ENCODE results near the gene SLC37A1.
"Not testable (repeated sequence)": the region's sequence is repeated elsewhere in the genome, so short reads cannot be mapped to it uniquely, and the experiment has no call there.

Gene SLC37A1

GRCh38 chr21:42598159-42598735, 84.6 kb downstream of the SLC37A1 start:
- DNase-seq, result no peak

DNA sequence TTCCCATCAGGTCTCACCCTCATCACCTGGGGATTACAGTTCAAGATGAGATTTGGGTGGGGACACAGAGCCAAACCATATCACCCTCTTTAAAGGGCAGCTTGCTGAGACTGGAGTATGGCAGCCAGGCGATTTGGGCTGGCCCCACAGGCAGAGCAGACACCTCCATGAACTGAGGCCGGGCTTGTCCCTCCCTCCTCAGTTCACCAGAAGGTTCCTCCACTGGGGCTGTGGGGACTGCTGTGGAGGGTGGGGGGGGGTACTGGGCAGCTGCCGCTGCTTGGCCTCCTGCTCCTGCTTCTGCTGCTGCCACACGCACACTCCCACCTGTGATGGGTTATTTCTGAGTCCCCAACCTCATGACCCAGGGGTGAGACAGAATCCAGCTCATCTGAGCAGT, 85.8 kb downstream of the SLC37A1 start:
- no peak for DNase-seq

- DNase-seq, result no peak
Measured at GRCh38 chr21:42599962-42600361, 86.3 kb downstream of the SLC37A1 start.

DNA sequence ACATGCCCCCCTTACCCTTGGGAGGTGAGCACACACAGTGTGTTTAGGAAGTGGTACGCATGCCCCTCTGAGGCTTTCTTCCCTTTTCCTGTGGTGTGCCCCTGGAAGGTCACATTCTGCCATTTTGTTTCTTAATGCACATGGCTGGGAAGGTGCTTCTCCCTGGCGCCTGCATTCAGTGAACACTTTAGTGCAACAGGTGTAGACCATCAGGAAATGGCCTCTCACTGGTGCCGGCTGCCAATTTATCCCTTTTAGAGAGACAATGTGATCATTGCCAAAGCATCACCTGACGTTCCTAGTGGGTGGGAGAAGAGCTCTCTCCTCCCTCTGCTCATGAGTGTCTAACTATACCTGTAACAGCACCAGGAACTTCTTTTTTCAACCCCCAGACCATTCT, 88.0 kb downstream of the SLC37A1 start:
- peak; percentile 8 for DNase-seq

DNA sequence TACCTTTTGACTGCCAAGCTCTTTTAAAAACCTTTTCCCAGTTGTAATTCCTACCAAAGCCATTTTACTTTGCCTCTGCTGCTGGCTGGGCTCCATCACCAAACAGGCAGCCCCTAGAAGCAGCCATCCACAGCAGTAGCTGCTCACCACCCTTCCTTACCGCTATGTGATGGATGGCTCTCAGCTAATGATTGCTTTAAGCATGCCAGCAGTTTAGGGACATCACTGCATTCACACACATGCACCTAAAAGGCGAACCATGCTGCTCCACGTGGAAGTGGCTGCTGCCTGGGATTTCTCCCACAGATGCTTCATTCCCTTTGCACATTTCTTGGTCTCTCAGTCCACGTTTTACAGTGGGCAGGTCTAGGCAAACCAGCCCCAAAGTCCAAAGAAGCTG, 93.5 kb downstream of the SLC37A1 start:
- DNase-seq, result no peak

GRCh38 chr21:42607525-42608102, 94.0 kb downstream of the SLC37A1 start:
- DNase-seq, result no peak

DNA sequence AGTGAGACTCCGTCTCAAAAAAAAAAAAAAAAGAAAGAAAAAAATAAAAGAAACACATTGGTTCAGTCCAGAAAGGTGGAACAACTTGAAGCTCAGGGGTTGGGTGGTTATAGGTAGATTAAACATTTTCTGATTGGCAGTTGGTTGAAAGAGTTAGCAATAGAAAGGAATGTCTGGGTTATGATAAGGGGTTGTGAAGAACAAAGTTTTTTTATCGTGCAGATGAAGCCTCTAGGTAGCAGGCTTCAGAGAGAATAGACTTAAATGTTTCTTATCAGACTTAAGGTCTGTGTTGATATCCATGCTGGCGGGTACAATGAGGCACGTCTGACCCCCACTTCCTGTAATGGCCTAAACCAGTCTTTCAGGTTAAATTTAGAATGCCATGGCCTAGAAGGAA, 94.8 kb downstream of the SLC37A1 start:
- DNase-seq, result no peak

DNA sequence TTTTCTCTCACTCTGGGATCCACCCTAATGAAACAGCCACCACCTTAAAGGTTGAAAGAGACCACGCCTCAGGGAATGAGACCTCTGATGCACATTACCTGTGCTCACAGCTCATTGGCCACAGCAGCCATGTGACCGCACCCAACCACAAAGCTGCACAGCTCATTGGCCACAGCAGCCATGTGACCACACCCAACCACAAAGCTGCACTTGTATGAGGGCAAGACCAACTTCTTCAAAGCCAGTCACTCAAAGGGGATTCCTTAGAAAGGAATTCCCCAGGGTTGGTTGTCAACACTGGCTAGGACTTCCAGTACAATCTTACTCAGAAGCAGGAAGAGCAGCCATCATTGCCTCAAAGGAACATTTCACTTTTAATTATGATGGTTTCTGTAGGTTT, 96.2 kb downstream of the SLC37A1 start:
- no peak for DNase-seq

GRCh38 chr21:42611852-42612251, 98.2 kb downstream of the SLC37A1 start:
- DNase-seq, result no peak

- DNase-seq, result no peak
Measured at GRCh38 chr21:42612390-42612789, 98.7 kb downstream of the SLC37A1 start.

DNA sequence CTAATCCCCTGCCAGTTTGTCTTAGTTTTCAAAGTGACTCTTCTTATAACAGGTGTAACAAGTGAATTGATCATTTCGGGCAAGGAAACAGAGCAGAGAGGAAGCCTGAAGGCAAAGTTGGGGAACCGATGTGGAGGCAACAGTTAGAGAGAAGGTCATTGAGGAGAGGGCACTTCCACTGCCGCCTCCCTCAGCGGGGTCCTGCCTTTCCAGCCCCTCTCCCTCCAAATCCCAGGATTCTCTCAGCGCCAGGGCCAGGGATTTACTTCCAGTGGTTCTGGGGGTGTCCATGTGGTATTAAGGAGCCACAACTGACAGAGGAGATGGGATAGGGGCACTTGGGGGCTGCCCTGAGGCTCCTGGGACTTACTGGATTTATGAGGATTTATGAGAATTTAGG, 100.1 kb downstream of the SLC37A1 start:
- DNase-seq, result no peak

- no peak for DNase-seq
Measured at GRCh38 chr21:42614396-42614795, 100.7 kb downstream of the SLC37A1 start.

GRCh38 chr21:42614811-42615351, 101.2 kb downstream of the SLC37A1 start:
- DNase-seq, result peak; percentile 38

DNA sequence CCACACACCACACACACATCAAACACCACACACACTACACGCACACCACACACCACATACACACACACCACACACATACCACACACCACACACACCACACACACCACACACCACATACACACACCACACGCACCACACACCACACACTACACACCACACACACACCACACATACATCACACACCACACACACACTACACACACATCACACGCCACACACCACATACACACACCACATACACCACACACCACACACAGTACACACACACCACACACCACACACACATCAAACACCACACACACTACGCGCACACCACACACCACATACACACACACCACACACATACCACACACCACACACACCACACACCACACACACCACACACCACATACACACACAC, 101.7 kb downstream of the SLC37A1 start:
- not testable (repeated sequence) for DNase-seq

DNA sequence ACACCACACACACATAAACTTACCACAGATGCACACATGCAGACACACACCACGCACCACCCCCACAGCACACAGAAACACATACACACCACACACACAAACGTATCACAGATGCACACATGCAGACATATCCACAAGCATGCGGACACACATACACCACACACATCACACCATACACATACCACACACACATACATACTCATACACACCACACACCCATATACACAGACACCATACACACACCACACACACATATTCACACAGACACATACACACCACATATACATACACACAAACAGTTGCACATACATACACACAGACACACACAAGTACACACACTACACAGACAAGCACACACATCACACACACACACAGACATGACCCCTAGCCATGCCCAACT, 102.3 kb downstream of the SLC37A1 start:
- no peak for DNase-seq

- DNase-seq, result no peak
Measured at GRCh38 chr21:42616446-42616845, 102.8 kb downstream of the SLC37A1 start.

GRCh38 chr21:42616941-42617340, 103.3 kb downstream of the SLC37A1 start:
- no peak for DNase-seq

- DNase-seq, result no peak
Measured at GRCh38 chr21:42617486-42617885, 103.8 kb downstream of the SLC37A1 start.

DNA sequence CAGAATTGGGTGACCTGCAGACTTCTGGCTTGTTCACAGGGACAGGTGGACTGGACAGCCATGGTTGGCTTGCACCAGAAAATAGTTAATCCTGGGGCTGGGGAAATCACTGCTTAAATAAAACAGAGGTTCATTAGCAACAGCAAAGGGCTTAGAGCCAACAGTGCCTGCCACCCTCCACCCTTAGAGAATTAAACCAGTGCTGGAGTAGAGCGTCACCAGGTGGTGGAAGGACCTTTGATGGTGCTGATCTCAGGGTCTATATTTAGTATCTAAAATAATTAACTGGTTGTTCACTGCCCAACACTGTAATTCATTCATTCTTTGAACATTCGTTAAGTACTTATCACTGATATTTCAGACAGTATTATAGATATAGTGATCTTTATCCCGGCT, 105.1 kb downstream of the SLC37A1 start:
- no peak for DNase-seq

DNA sequence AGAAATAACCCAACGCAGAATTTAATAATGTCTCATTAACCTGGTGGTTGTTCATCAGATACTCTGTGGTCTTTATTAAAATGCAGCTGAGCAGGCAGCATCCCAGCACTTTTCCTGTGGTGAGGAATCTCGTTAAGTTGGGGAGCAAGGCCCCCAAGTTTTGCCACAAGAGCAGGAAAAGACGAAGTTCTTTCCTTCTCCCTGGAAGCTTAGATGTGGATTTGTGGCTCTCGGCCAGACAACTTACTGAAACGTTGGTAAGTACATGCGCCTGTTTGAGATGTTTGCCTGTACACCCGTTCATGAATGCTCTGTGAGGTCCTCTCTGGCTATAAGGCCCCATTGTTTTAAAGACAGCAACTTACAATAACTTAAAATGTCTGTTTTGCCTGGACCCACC, 105.5 kb downstream of the SLC37A1 start:
- no peak for DNase-seq

DNA sequence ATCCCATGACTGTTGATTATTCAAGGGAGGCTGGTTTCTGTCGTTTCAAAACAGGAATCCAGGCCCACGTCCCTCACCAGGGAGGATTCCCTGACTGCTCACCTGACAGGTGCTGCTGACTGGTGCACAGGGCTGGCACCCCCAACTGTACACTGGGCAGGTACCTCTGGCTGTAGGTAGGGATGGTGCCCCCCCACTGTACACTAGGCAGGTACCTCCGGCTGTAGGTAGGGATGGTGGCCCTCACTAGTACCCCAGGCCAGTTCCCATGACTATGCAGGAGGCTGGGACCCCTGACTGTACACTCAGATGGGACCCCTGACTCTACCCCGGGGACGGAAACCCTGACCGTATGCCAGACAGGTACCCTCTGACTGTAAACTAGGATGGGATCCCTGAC, 106.2 kb downstream of the SLC37A1 start:
- no peak for DNase-seq

DNA sequence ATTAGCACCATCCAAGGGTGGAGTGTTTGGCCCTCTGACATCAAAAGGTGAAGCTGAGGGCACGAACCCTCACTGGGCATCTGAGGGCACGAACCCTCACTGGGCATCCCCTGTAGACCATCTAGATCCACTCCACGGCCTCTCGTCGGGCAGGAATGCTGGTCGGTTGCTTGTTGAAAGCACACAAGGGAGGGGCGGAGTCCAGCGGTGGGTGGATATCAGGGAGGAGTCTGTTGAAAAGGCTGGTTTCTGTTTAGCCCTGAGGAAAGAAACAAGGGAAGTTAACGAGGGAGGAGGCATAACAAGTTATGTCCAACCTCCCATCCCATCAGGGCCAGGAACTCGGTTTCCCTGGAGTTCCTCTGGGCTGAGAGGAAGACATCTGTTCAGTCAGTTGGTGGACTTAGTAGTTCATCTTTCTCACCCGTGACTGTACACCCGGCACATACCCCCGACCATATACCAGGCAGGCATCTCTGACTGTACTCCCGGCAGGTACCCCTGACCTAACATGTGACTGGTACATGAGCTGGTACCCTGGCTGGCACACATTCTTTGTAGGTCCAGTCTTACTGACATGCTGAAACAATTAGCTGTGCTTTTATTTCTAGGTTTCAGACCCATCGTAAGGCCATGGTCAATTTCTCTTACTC, 107.6 kb downstream of the SLC37A1 start:
- DNase-seq, result no peak

GRCh38 chr21:42621819-42622177, 108.1 kb downstream of the SLC37A1 start:
- DNase-seq, result no peak

DNA sequence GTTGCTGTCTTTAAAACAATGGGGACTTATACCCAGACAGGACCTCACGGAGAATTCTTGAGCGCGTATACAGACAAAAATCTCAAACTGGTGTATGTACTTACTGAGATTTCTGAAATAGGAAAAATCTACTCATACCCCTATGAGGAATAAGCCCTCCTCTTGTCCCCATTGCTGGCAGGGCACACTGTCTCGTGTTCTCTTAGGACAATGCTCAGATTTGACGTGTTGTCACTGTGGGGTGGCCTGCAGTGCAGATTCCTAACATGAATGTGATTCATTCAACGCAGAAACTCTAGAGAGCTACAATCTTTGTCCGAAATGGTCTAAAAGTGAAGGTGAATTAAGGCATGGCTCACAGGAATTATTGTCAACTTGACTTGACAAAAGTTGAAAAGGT, 108.6 kb downstream of the SLC37A1 start:
- DNase-seq, result no peak

DNA sequence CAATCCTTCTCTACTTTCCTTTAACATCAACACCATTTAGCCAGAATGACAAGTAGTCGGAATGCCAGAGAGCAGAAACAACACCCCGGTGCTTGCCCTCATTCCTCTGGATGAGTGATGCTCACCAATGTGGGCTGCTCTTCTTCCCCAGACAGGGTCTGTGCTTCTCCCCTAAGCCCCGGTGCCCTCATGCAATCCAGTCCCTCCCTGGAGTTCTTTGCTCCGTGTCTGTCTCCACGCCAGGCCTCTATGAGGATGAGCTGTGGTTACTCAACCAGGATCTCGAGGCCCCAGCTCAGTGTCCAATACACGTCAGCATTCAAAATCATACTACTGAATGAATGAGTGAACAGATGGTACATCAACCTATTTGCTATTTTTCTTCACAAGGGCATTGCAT, 110.0 kb downstream of the SLC37A1 start:
- no peak for DNase-seq
